GM18505 (cell line): Measurements from ENCODE around the gene CHAC1.

Experiments
- ATAC-seq: cut with Tn5 transposase; IDR thresholded peaks from one replicate; pipeline ENCODE4 v1.9.1; 2021; ENCODE audit not compliant: unreplicated experiment
- POLR2A ChIP-seq: IDR thresholded peaks from 4 replicates; pipeline ENCODE4 v1.6.1; 2011; ENCODE audit warnings: borderline replicate concordance; ENCODE audit not compliant: insufficient read depth, insufficient read length; ENCODE audit errors: extremely low read depth

The CHAC1 gene

DNA sequence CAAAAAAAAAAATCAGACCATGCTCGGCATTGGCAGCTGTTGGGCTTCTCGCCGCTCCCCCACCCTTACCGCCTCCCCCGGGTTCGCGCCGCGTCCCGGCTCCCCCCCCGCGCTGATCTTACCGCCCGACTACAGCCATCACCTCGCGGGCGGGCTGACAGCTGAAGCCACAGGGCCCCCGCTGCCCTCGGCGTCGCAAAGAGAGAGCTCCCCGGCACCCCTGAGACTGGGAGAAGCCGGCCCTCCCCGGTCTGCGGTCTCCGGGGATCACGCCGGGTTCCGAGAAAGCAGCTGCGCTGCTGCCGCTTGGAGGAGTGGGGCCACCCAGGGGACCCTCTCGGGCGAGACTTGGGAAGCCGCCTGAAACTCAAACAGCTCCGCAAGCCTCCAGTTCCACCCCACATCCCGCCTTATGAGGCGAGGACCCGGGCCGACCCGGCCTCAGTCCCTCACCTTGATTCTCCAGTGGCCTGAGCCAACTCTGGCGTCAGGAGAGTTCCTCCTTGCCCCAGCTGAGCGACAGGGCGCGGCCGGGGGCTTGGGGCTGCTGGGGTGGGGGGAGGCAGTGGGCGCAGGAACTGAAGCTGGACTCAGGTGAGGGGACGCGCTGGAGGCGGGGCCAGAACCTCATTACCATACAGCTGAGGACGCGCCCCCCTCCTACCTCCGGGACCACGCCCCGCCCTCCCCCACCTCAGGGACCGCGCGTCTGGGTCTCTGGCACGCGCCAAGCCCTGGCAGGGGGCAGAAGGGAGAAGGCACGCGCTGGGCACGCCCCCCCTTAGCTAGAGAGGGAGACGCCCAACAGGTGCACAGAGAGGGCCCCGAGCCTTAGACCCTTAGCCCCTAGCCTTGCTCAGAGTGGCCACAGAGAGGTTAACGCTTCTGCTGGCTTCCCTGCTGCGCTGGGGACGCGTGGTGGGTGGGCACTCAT lies 25.1 kb upstream of the CHAC1 start:
- no peak for TF ChIP-seq POLR2A
- no peak for ATAC-seq

DNA sequence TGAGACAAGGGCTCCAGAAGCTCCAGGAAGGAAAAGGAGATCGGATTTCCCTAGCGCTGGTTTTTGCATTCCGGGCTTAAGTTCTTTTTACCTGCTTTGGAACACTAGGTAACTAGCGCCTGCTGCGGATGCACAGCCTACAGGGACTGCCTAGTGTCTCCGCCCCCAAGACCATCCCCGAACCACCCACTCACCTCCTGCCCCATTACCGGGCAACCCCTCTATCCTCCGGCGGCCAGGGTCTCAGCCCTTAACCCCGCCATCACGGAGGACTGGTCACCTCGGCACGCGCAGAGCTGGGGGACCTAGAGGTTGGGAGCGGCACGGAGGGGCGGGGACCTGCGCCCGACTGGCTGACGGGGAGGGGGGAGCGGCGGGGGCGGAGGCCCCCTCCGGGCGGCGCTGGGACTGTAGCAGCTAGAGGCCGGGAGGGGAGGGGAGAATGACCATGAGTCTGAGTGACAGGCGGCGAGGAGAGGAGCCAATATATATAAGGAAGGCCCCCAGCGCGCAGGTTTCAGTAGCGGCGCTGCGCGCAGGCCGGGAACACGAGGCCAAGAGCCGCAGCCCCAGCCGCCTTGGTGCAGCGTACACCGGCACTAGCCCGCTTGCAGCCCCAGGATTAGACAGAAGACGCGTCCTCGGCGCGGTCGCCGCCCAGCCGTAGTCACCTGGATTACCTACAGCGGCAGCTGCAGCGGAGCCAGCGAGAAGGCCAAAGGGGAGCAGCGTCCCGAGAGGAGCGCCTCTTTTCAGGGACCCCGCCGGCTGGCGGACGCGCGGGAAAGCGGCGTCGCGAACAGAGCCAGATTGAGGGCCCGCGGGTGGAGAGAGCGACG lies 24.2 kb upstream of the CHAC1 start, which contains the start of gene DLL4:
Gene DLL4, plus strand, starts transcription at position 520 of the 839 bp plus-strand sequence. CDS start 329 bp downstream, outside the sequence.
- TF ChIP-seq POLR2A = peak; percentile 44
- ATAC-seq = no peak

DNA sequence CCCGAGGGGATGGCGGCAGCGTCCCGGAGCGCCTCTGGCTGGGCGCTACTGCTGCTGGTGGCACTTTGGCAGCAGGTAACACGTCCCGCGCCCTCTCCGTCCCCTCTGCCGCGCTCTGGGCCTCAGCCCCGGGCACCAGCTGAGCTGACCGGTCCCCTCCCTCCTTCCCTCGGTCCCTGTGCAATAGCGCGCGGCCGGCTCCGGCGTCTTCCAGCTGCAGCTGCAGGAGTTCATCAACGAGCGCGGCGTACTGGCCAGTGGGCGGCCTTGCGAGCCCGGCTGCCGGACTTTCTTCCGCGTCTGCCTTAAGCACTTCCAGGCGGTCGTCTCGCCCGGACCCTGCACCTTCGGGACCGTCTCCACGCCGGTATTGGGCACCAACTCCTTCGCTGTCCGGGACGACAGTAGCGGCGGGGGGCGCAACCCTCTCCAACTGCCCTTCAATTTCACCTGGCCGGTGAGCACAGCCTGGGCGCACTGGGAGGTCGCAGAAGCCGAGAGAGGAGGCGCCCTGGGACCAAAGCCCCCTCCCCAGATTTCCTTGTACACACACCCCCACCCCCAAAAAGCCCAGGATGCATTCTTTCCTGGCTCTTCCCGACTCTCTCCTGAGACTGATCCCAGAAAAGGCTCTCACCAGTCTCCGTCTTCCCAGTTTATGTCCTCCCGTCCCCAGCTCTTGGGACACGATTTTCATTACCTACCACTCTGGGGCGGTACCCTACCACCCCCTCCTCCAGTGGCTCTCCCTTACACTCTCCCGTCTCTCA lies 23.4 kb upstream of the CHAC1 start:
- no peak for ATAC-seq

DNA sequence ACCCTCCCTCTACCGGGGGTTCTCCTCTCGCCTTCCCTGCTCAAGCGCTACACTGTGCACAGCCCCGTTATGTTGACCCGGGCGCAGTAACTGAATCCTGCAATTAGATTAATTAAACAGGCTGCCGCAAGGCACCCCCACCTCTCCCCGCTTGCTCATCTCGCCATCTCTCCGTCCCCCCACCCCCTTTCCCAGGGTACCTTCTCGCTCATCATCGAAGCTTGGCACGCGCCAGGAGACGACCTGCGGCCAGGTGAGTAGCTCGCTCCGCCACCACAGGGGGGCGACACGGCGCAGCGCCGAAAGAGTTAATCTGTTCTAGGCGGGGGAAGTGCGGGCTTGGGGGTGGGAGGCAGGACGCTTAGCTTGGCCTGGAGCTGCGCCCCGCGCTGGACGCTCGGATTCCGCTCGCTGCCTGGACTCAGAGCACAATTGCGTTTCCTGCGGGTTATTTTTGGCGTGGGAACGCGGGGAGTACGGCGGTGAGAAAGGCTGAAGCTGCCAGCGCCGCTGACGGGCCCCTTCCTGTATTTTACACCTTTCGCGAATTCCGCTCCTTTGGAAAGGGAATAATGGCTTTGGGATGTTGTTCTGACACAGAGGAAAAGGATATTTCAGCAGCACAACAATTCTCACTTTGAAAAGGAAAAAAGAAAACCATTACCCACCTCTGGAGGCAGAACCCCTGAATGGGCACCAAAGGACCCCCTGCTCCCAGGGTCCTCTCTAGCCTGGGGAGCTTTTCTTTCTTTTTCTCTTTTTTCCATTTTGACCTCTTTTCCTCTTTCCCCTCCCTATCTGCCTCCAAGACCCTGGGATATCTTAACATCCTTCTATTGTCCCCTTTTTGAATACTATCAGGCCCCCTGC lies 22.6 kb upstream of the CHAC1 start:
- ATAC-seq = no peak
- TF ChIP-seq POLR2A = no peak

More for the DNA sequence above, 23.4 kb upstream of the CHAC1 start:
- TF ChIP-seq POLR2A = no peak

DNA sequence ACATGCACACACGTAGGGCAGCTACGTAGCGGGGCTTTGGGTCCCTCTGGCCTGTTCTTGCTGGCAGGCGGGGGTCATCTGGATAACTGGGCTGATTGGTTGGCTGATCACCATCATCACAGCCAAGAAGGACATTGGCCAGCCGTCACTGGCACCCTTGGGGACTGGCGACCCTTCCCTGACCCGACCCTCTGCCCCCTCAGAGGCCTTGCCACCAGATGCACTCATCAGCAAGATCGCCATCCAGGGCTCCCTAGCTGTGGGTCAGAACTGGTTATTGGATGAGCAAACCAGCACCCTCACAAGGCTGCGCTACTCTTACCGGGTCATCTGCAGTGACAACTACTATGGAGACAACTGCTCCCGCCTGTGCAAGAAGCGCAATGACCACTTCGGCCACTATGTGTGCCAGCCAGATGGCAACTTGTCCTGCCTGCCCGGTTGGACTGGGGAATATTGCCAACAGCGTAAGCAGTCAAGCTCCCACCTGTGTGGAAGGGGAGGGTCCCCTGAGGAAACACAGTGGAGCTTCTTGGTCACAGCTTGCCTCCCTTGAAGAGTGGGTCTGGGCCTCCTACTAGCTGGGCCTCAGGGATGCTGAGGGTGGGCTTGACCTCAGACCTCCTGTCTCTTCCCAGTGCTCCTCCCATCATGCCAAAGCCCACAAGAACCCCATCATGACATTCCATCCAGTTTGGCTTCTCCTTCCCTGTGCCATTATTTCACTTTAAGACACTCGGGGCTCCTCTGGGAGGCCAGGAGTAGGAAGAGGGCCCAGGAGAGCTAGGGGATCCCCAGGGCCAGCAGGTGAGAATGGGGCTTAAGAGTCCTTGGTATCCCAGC lies 21.8 kb upstream of the CHAC1 start:
- no peak for TF ChIP-seq POLR2A

DNA sequence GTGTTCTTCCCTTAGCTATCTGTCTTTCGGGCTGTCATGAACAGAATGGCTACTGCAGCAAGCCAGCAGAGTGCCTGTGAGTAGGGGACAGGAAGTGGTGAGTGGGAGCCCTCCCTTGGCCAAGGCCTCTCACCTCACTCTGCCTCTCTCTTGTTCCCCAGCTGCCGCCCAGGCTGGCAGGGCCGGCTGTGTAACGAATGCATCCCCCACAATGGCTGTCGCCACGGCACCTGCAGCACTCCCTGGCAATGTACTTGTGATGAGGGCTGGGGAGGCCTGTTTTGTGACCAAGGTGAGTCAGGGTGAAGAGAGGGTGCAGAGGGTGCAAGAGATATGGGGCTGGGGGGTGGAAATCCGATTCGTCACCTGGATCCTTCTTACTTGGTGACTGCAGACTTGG lies 21.1 kb upstream of the CHAC1 start:
- no peak for ATAC-seq
- TF ChIP-seq POLR2A = no peak

More for the DNA sequence above, 21.8 kb upstream of the CHAC1 start:
- no peak for ATAC-seq

DNA sequence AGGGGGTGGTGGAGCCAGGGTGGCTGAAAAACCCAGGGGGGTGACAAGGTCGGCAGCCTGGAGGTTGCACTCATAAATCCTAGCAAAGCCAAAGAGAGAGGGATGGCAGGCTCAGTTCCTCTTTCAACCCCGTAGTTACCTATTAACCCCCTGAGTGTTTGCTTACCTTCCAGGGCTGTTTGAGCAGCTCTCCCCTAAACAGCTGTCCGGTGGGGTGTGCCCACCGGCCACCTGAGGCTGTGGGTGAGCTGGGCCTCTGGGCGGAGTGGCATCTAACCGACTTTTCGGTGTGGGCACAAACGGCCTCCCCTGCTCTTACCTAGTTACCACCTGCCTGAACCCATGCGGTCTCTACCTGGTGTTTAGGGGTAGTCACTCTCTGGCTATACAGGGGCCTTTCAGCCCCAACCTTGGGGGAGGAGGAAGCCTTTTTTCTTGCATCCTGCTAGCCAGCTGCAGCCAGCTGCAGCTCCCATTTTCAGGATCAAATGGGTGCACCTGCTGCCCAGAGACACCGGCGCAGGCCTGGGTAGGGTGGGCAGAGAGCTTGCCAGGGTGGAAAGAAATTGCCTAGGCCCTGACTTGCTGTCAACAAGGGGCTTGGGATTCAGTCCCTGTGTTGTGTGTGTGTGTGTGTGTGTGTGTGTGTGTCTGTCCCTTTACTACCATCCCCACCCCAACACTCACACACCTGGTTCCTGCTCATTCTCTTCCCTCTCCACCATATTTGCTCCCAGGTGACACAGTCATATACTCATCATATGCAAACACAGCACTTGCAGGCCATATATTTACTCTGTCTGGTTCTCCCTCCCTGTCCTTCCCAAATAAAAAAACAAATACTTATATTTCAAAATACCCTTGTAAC lies 20.4 kb upstream of the CHAC1 start:
- no peak for TF ChIP-seq POLR2A
- ATAC-seq = no peak

DNA sequence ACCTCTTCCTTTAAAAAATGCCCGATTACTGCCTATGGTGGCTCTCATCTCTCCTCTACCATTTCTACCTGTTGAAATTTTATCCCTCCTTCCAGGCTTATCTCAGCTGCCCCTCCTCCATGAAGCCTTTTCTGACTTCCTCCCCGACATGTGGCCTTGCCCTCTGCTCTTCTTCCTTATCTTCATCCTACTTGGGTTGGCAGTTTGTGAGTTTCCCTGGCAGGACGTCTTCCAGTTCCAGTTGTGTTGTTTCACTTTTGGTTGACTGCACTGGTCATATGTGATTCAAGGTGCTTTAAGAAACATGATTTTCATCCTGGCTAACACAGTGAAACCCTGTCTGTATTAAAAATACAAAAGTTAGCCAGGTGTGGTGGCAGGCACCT lies 19.8 kb upstream of the CHAC1 start:
- TF ChIP-seq POLR2A = no peak
- ATAC-seq = no peak

DNA sequence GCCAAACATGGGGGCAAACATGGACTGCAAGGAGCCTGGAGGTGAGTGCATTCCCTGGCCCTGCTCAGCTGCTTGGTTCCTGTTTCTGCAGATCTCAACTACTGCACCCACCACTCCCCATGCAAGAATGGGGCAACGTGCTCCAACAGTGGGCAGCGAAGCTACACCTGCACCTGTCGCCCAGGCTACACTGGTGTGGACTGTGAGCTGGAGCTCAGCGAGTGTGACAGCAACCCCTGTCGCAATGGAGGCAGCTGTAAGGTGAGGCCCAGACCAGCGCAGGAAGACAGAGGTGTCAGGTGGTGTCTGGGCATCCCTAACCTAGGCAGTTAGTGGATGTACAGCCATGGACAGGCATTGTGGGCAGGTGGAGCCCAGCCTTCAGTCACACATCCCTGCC lies 18.8 kb upstream of the CHAC1 start:
- no peak for TF ChIP-seq POLR2A
- ATAC-seq = no peak

DNA sequence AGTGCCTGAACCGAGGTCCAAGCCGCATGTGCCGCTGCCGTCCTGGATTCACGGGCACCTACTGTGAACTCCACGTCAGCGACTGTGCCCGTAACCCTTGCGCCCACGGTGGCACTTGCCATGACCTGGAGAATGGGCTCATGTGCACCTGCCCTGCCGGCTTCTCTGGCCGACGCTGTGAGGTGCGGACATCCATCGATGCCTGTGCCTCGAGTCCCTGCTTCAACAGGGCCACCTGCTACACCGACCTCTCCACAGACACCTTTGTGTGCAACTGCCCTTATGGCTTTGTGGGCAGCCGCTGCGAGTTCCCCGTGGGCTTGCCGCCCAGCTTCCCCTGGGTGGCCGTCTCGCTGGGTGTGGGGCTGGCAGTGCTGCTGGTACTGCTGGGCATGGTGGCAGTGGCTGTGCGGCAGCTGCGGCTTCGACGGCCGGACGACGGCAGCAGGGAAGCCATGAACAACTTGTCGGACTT lies 17.0 kb upstream of the CHAC1 start:
- no peak for ATAC-seq
- TF ChIP-seq POLR2A = no peak

DNA sequence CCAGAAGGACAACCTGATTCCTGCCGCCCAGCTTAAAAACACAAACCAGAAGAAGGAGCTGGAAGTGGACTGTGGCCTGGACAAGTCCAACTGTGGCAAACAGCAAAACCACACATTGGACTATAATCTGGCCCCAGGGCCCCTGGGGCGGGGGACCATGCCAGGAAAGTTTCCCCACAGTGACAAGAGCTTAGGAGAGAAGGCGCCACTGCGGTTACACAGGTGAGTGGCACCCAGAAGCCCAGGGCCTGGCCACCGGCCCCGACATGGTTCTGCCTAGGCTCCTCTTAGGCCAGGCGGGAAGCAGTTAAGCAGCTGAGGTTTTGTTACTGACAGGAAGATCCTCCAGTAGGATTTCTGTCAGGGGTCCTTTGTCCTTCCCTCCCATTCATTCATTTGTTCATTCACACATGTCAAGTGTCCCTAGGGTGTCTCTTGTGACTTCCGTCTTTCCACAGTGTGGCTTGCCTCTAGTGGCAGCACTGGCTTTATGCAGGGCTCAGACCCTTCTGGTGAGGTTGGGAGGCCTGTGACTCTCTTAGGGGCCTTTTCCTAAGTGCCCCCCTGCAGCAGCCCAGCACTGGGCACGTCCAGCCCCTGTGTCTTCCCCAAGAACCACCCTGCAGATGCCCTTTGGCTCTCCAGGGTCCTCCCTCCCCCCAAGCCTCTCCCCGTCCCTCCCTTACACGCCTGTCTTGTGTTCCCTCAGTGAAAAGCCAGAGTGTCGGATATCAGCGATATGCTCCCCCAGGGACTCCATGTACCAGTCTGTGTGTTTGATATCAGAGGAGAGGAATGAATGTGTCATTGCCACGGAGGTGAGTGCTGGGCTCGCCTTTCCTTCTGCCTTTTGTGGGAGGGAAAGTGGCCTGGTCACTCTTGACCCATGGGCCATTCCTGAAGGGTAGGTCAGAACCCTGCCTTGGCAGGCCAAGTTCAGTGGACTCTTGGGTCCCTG lies 16.3 kb upstream of the CHAC1 start:
- TF ChIP-seq POLR2A = no peak
- no peak for ATAC-seq
